ENCODE measurements around the gene NOX3. TPM values are rescaled to one million over a fixed set of nuclear protein-coding genes. Genes with fewer than 3 reads are reported as not detected.

Gene NOX3
- polyA plus RNA-seq, 1 donor from 2014 or later = 0.11 TPM

DNA sequence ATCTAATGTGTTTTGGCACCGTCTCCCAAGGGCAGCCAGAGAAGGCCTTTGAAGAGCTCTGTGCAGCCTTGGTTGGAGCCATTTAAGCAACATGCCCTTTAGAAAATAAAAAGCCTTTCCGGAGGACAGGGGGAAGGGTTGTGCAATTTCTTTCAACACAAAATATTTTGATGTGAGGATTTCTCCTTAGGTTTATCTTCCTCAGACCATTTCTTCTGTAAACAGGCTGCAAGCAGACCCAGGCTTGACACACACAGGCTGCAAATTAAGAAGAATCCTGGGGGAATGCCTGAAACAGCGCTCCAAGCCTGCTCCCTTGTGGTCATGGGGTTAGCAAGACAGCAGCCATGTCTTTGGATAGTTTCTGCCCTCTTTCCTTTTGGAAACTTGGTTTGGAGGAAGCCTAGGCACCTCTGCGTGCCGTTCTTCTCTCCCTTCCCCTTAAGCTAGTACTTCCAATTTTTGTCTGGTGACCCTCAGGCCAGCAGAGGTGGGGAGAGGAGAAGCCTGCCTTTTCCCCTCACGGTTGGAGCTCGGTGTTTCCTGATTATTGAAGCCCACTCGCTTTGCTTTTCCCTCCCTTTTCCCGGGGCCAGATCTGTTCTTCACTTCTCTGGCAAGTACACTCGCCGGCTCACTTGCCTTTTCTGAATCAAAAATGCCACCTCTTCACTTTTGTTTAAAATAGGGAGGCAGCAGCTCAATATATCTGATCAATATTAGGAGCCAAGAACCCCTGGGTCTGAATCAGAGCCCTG is 39.6 kb upstream of the NOX3 start:
- Histone ChIP-seq H3K9ac (ENCODE audit: low read length) (no peak overlapping the region), H3K4me3 (ENCODE audit: low read length) (no peak overlapping the region), H3K79me2 (replicated peaks; ENCODE audit: insufficient read depth, low read length) (no peaks in the 10 kb centered on the region), H3K4me2 (ENCODE audit: low read length) (no peak overlapping the region), H3K9me2 (ENCODE audit: insufficient read depth, low read length) (no peaks in the 10 kb centered on the region), H3F3A (ENCODE audit: insufficient read depth, low read length, poor library complexity, severe bottlenecking) (peaks cover 5% of the 10 kb centered on the region), H3K9me3 (ENCODE audit: low read length) (no peaks in the 10 kb centered on the region), H3K27ac (ENCODE audit: low read length) (no peak overlapping the region), H2AFZ (ENCODE audit: low read depth, low read length) (no peak overlapping the region), H3K36me3 (ENCODE audit: insufficient read depth, low read length) (no peaks in the 10 kb centered on the region), H3K27me3 (ENCODE audit: insufficient read depth, low read depth, low read length) (no peaks in the 10 kb centered on the region), H4K20me1 (ENCODE audit: insufficient read depth) (no peaks in the 10 kb centered on the region)
- peak; percentile 52 for TF ChIP-seq RAD21 (conservative IDR thresholded peaks at IDR 0.05)
- TF ChIP-seq EZH2 (IDR thresholded peaks at IDR 0.05; ENCODE audit: borderline replicate concordance, insufficient read depth, low read length, poor library complexity, severe bottlenecking) = no peak
- peak; percentile 54 for TF ChIP-seq SMC3 (conservative IDR thresholded peaks at IDR 0.05; ENCODE audit: poor library complexity)
- TF ChIP-seq, protein P1, sequence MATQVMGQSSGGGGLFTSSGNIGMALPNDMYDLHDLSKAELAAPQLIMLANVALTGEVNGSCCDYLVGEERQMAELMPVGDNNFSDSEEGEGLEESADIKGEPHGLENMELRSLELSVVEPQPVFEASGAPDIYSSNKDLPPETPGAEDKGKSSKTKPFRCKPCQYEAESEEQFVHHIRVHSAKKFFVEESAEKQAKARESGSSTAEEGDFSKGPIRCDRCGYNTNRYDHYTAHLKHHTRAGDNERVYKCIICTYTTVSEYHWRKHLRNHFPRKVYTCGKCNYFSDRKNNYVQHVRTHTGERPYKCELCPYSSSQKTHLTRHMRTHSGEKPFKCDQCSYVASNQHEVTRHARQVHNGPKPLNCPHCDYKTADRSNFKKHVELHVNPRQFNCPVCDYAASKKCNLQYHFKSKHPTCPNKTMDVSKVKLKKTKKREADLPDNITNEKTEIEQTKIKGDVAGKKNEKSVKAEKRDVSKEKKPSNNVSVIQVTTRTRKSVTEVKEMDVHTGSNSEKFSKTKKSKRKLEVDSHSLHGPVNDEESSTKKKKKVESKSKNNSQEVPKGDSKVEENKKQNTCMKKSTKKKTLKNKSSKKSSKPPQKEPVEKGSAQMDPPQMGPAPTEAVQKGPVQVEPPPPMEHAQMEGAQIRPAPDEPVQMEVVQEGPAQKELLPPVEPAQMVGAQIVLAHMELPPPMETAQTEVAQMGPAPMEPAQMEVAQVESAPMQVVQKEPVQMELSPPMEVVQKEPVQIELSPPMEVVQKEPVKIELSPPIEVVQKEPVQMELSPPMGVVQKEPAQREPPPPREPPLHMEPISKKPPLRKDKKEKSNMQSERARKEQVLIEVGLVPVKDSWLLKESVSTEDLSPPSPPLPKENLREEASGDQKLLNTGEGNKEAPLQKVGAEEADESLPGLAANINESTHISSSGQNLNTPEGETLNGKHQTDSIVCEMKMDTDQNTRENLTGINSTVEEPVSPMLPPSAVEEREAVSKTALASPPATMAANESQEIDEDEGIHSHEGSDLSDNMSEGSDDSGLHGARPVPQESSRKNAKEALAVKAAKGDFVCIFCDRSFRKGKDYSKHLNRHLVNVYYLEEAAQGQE (IDR thresholded peaks at IDR 0.05; ENCODE audit: borderline replicate concordance) = no peak
- no peak for TF ChIP-seq MXI1 (conservative IDR thresholded peaks at IDR 0.05; ENCODE audit: poor library complexity, severe bottlenecking)
- TF ChIP-seq, protein P2, sequence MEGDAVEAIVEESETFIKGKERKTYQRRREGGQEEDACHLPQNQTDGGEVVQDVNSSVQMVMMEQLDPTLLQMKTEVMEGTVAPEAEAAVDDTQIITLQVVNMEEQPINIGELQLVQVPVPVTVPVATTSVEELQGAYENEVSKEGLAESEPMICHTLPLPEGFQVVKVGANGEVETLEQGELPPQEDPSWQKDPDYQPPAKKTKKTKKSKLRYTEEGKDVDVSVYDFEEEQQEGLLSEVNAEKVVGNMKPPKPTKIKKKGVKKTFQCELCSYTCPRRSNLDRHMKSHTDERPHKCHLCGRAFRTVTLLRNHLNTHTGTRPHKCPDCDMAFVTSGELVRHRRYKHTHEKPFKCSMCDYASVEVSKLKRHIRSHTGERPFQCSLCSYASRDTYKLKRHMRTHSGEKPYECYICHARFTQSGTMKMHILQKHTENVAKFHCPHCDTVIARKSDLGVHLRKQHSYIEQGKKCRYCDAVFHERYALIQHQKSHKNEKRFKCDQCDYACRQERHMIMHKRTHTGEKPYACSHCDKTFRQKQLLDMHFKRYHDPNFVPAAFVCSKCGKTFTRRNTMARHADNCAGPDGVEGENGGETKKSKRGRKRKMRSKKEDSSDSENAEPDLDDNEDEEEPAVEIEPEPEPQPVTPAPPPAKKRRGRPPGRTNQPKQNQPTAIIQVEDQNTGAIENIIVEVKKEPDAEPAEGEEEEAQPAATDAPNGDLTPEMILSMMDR (IDR thresholded peaks at IDR 0.05; ENCODE audit: poor library complexity, severe bottlenecking) = peak; percentile 35

DNA sequence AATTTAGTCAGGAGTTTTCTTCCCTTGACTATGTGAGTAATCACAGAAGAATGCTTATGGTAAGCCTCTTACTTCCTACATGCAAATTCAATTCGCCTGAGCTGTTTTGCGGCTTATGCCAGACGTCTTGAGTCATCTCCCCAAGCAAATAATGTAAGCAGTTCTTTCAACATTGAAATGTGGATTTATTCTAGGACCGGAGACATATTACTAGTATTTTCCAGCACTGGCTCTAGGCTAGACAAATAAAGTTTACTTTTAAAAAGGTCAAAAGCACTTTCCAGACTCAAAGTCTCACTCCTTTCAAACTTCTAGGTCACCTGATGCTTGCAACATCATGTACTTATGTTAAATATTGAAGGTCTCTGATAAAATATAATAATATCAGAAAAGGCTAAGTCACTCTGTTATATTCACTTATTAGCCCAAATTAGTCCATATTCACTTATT is 38.1 kb upstream of the NOX3 start:
- Histone ChIP-seq H3K36me3 (ENCODE audit: insufficient read depth, low read length) (no peaks in the 10 kb centered on the region), H2AFZ (ENCODE audit: low read depth, low read length) (no peak overlapping the region), H4K20me1 (ENCODE audit: insufficient read depth) (no peaks in the 10 kb centered on the region), H3K9ac (ENCODE audit: low read length) (no peak overlapping the region), H3K4me2 (ENCODE audit: low read length) (no peak overlapping the region), H3K9me3 (ENCODE audit: low read length) (no peaks in the 10 kb centered on the region), H3K27ac (ENCODE audit: low read length) (no peak overlapping the region), H3F3A (ENCODE audit: insufficient read depth, low read length, poor library complexity, severe bottlenecking) (no peaks in the 10 kb centered on the region), H3K27me3 (ENCODE audit: insufficient read depth, low read depth, low read length) (no peaks in the 10 kb centered on the region), H3K9me2 (ENCODE audit: insufficient read depth, low read length) (no peaks in the 10 kb centered on the region), H3K4me3 (ENCODE audit: low read length) (no peak overlapping the region), H3K79me2 (replicated peaks; ENCODE audit: insufficient read depth, low read length) (no peaks in the 10 kb centered on the region)
- TF ChIP-seq SMC3 (conservative IDR thresholded peaks at IDR 0.05; ENCODE audit: poor library complexity) = no peak
- TF ChIP-seq POLR2AphosphoS5 (IDR thresholded peaks at IDR 0.05) = no peak
- no peak for TF ChIP-seq MXI1 (conservative IDR thresholded peaks at IDR 0.05; ENCODE audit: poor library complexity, severe bottlenecking)
- no peak for TF ChIP-seq EP300 (conservative IDR thresholded peaks at IDR 0.05; ENCODE audit: poor library complexity, severe bottlenecking)
- TF ChIP-seq TAF1 (IDR thresholded peaks at IDR 0.05; ENCODE audit: low read depth) = no peak
- no peak for TF ChIP-seq EZH2 (IDR thresholded peaks at IDR 0.05; ENCODE audit: borderline replicate concordance, insufficient read depth, low read length, poor library complexity, severe bottlenecking)
- TF ChIP-seq, protein P1 (IDR thresholded peaks at IDR 0.05; ENCODE audit: borderline replicate concordance) = no peak
- TF ChIP-seq, protein P2 (IDR thresholded peaks at IDR 0.05; ENCODE audit: poor library complexity, severe bottlenecking) = no peak
- no peak for TF ChIP-seq RAD21 (conservative IDR thresholded peaks at IDR 0.05)

Measured in neural cell (in vitro differentiated cells).